Tongue (tissue), 2 donors: ENCODE data around the gene S1PR4. TPM values are rescaled to one million over a fixed set of nuclear protein-coding genes. Genes with fewer than 3 reads are reported as not detected.
A peak's percentile ranks its signal among the peaks of the same experiment; 100 is the strongest.
"Not testable (repeated sequence)": the region's sequence is repeated elsewhere in the genome, so short reads cannot be mapped to it uniquely, and the experiment has no call there.

Experiments used
- DNase-seq: peaks from one replicate; pipeline ENCODE4 v3.0.0-alpha.2; 2015
- total RNA-seq: library from RNA; depleted of rRNA; stranded (reverse); fragments of >200 nt; gene quantifications from one replicate; pipeline ENCODE4 v1.2.3, GENCODE V29; 2014

S1PR4 gene
- total RNA-seq, 1 donor from 2014 or later: 1.0 TPM

GRCh38 chr19:3179739-3180293 is 1.2 kb downstream of the S1PR4 start:
- no peak for DNase-seq

- no peak for DNase-seq
Measured at GRCh38 chr19:3183721-3184641, 5.4 kb downstream of the S1PR4 start.

DNA sequence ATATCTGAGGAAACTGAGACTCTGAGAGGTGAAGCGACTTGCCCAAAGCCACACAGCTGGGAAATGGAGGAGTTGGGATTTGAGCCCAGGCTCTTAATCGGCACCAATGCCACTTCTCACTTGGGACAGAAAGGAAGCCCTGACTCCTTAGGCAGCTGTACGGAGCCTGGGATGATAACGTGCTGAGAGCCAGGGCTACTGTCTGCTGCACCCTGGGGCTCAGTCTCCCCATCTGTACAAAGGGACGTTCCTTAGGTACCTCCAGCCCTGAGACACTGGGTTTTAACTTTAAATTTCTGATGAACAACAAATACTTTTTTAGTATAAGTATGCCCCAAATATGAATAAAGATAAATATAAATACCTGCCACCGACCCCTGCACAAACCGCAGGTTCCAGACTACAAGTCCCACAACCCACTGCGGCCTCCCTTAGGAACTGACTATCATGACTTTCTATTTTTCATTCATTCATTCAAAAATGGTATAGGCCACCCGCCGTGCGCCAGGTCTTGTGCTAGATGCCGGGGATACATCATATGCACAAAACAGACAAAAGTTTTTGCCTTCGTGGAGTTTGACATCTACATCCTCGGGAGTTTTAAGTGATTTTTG is 6.4 kb downstream of the S1PR4 start:
- no peak for DNase-seq

DNA sequence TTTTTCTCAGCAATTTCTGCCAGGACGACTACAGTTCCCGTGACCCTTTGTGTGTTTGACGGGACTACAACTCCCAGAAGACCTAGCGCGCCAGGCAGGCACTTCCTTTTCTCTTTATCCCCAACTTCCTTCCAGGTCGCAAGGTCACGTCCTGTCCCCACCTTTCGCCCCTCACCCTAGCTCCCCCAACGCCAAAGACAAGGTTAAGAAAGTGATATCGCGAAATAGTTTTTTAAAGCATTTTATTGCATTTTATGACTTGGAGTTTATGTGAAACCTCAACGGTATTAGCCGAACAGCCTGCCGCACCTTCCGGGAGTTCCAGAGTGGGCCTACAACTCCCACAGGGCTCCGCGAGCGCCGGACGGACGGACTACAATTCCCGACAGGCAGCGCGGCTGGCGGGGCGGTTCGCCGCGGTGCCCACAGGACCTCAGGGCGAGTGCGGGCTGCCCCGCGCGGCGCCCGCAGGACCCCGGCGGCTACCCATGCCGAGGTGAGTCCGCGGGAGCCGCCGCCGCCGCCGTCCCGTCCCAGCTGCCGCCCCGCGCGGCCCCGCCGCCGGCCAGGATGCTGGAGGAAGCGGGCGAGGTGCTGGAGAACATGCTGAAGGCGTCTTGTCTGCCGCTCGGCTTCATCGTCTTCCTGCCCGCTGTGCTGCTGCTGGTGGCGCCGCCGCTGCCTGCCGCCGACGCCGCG is 7.0 kb downstream of the S1PR4 start, which contains the start of gene NCLN:
TSS of gene NCLN (plus strand) at position 470 of the 699 bp plus-strand sequence. CDS start at position 571, 101 bp downstream.
- peak; percentile 98 for DNase-seq

- no peak for DNase-seq
Measured at GRCh38 chr19:3186160-3186688, 7.7 kb downstream of the S1PR4 start.

DNA sequence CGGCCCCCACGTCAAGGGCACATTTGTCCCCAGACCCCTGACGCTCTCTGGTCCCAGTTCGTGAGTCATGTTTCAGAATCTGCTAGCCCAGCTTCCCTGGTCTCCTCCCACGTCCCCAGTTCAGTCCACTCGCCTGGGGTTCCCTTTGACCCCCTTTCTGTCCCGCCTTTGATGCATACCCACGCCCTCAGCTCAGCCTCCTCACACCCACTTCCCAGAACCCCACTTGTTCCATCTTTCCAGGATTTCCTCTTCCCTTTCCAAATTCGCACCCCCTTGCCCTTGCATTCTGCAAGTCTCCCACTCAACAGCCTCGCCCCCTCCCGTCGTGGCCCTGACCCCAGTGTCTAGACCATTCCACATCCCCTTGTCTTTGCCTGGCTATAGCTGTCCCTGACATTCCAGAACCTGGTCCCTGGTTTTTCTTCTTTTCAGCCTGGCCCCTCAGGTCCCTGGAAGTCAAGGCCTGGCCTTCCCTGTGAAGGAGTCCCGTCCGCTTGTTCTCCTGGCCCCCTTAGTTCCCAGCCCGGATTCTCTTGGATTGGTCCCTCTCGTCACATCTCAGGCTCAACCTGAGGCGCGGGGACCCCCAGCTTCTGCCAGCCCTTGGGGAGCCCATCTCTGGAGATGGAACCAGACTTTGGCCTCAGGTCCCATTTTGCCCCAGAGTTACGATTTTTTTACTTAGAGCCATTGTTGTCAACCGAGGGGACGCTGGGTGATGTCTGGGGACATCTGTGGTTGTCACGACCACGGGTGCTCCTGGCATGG is 8.5 kb downstream of the S1PR4 start:
- DNase-seq: no peak

DNA sequence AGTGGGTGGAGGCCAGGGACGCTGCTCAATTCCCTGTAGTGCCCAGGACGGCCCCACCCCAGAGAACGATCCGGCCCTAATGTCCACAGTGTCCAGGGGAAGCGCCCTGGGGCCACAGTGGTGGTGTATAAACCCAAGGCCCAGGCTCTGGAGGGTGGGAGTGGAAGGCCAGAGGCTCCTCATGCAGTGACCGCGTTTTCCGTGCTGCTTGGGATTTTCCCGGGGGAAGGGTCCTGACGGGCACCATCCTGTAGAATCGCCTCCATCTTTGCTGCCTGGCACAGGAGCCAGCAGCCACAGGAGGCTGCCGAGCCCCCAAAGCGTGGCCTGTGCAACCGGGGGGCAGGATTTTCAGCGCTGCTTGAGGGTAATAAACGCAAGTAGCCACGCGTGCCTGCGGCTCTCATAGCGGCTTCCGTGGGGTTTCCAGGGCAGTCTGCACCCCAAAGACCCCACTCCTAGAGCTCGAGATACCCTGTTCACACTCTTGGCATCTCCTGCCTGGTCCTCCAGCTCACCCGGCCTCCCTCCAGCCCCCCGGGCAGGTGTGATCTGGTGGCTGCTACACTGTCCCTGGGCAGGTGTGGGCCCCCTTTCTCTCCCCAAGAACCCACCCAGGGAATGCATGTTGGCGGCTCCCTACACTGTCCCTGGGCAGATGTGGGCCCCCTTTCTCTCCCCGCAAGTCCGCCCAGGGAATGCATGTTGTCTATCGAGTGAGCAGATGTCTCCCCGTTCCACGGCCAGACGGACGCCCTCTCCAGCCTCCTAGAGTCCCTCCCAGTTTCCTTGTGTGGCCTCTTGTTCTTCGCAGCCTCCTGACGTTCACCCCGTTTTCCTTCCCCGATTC is 9.3 kb downstream of the S1PR4 start:
- DNase-seq: no peak

DNA sequence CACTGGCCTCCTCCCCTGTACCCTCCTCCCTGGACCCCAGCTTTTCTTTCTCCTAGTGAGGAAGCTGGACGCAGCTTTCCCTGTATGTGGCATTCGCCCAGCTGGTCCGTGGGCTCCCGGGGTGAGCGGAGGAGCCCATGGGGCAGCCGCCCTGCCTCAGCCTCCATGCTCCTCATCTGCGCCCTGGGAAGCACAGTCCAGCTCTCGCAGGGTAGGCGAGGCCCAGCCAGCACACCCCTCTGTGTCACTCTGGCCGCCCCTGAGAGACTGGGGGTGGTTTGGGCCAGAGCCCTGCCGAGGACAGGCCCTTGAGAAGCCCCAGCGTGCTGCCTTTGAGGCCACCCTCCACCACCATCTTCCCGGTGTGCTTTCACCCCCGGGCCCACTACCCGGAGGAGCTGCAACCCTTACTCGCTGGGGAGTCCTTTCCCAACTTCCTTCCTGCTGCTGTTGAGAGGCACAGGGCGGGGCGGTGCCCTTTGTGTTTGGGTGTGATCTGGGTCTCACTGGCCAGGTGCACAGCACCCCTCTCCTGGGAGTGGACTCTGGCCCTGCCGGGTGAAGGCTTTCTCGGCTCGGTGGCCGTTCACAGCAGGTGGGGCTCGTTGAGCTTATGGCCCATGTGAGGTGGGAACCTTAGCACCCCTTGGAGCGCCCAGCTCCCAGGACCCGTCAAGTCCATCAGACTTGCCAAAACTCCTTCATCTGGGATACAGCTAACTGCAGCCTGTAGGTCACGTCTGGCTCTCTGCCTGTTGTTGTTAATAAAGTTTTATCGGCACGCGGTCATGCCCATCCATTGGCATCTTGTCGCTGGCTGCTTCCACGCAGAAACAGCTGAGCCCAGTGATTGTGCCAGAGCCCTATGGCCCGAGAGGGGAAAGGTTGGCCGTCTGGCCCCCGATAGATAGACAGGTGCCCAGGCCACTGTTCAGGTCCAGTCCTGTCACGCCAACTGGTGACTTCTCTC is 10.3 kb downstream of the S1PR4 start:
- DNase-seq: no peak

DNA sequence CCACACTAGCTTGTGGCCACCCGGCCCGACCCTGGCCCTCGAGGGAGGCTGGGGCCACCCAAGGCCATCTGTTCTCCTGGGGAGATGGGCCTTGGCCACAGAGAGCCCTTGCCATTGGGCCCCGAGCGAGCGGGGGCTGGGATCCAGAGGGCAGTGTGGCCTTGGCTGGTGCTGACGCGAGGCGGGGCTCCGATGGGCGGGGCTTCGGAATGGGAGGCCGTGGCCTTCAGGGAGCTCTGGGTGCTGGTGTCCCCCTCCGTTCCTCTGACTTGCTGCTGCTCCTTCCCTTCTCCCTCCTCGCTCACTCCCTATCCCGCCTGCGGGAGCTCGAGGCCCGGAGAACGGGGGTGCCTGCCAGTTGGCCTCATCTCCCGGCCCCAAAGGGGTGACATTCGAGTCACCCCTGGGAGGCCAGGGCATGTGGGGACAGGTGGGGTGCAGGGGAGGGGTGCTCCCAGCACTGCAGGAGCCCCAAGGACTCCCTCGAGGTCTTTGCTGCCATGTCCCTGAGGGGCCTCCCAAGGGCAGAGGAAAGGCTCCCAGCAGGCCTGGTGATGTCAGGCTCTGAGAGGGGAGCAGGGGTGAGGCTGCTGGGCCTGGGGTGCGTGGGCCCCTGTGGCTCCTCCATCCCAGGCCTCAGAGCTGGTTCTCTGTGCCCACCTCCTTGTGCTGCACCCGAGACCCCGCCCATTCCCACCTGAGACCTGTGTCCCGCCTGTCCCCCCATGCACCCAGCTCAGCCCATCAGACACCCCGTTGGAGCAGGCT is 11.3 kb downstream of the S1PR4 start:
- DNase-seq: no peak

DNA sequence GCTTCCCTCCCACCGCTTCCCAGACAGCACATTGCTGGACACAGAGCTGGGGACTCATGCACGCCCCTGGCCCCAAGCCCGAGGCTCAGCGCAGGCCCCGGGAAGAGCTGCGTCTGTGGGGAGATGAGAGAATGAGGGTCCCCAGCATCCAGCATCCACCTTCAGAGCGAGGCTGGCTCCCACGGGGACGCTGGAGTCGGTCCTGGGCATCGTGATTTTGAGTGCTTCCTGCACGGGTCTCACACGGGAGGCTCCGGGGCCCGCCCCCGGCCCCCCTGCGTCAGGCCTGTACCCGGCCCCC is 11.9 kb downstream of the S1PR4 start:
- no peak for DNase-seq

DNA sequence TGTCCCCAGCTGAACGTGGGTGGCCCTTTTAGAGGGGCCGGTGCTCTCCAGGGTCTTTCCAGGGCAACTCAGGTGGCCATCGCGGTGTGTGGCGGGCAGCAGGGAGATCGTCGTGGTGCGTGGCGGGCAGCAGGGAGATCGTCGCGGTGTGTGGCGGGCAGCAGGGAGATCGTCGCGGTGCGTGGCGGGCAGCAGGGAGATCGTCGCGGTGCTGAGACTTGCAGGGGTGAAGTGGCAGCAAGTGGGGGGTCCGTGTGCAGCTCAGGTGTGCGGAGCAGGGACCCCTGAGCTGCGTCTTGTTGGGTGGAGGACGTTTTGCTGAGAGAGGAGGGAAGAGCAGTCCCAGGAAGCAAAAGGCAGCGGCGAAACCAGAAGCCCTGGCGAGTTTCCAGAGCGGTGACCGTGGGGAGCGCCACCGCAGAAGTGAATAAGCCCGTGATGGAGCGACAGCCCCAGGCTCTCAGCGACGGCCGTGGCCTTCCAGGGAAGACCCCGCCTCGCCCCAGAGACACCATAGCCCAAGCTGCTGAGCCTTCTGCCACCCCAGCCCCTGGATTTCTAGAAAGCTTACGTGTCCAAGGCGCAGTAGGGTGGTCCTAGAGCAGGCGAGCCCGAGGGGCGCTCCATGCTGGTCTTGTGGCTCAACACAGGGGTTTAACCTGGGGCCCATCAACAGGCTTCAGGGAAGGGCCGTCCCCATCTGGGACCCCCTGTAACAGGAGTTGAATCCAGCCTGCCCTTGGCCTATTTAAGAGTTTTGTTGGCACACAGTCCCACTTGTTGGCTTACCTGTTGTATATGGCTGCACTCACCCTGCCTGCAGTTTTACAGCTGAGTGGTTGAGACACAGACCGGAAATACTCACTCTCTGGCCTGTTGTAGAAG is 12.6 kb downstream of the S1PR4 start:
- DNase-seq: no peak

DNA sequence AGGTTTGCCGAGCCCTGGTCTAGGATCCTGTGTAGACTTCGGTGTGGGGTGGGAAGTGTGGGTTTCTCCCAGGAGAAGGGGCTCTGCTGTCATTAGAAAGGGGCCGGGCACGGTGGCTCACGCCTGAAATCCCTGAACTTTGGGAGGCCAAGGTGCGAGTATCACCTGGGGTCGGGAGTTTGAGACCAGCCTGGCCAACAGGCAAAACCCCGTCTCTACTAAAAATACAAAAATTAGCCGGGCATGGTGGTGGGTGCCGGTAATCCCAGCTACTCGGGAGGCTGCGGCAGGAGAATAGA is 13.2 kb downstream of the S1PR4 start:
- DNase-seq: not testable (repeated sequence)

- DNase-seq: no peak
Measured at GRCh38 chr19:3192228-3192635, 13.7 kb downstream of the S1PR4 start.

DNA sequence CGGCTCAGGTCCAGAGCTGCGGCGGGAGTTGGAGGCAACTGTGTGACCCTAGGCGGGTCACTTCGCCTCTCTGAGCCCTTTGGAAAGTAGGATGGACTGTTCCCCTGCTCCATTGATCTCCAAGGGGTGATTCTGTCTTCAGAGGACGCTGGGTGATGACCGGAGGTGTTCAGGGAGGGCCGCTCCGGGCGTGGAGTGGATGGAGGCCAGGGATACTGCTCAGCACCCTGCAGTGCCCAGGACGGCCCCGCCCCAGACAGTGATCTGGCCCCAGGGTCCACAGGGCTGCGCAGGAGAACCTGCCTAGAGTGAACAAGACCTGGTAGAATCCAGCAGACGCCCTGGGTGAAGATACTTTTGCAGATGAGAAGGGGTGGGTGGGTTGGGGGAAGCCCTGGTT is 14.1 kb downstream of the S1PR4 start:
- DNase-seq: no peak

- no peak for DNase-seq
Measured at GRCh38 chr19:3193256-3194105, 14.9 kb downstream of the S1PR4 start.

- peak; percentile 33 for DNase-seq
Measured at GRCh38 chr19:3194106-3195087, 15.8 kb downstream of the S1PR4 start.
